ENCODE measurements around the gene GULP1.

- TF ChIP-seq CTCF (IDR thresholded peaks at IDR 0.05) = no peak
- TF ChIP-seq POLR2A (IDR thresholded peaks at IDR 0.05; ENCODE audit: low read depth) = no peak
- no peak for TF ChIP-seq POLR2AphosphoS5 (IDR thresholded peaks at IDR 0.05)
- TF ChIP-seq EP300 (IDR thresholded peaks at IDR 0.05) = no peak
Observed at GRCh38 chr2:188596054-188596453, 304.4 kb downstream of the GULP1 start.
